SHP77 treated with DMSO at 0.1 percent for 48 hours (cell line): ENCODE measurements around the gene IL1RAPL1.
"Not testable (repeated sequence)": the region's sequence is repeated elsewhere in the genome, so short reads cannot be mapped to it uniquely, and the experiment has no call there.

Experiments
- DNase-seq: peaks from one replicate; lab custom pipeline; 2025; lab: John Stamatoyannopoulos, UW

The IL1RAPL1 gene

GRCh38 chrX:29275928-29276327, 688.7 kb downstream of the IL1RAPL1 start:
- no peak for DNase-seq

GRCh38 chrX:29281078-29281742, 694.0 kb downstream of the IL1RAPL1 start:
- DNase-seq, result no peak

GRCh38 chrX:29285664-29286063, 698.4 kb downstream of the IL1RAPL1 start:
- DNase-seq, result no peak

GRCh38 chrX:29295987-29296680, 708.9 kb downstream of the IL1RAPL1 start:
- DNase-seq, result no peak

GRCh38 chrX:29297171-29297800, 710.0 kb downstream of the IL1RAPL1 start:
- DNase-seq, result no peak

- no peak for DNase-seq
Observed at GRCh38 chrX:29299684-29300083, 712.4 kb downstream of the IL1RAPL1 start.

GRCh38 chrX:29308726-29309125, 721.5 kb downstream of the IL1RAPL1 start:
- no peak for DNase-seq

GRCh38 chrX:29315931-29316330, 728.7 kb downstream of the IL1RAPL1 start:
- no peak for DNase-seq

- DNase-seq, result no peak
Observed at GRCh38 chrX:29318012-29318411, 730.8 kb downstream of the IL1RAPL1 start.

- DNase-seq, result not testable (repeated sequence)
Observed at GRCh38 chrX:29332429-29332828, 745.2 kb downstream of the IL1RAPL1 start.

- DNase-seq, result not testable (repeated sequence)
Observed at GRCh38 chrX:29333091-29333490, 745.8 kb downstream of the IL1RAPL1 start.

GRCh38 chrX:29348288-29348687, 761.0 kb downstream of the IL1RAPL1 start:
- no peak for DNase-seq

GRCh38 chrX:29359276-29359675, 772.0 kb downstream of the IL1RAPL1 start:
- no peak for DNase-seq

GRCh38 chrX:29374765-29375164, 787.5 kb downstream of the IL1RAPL1 start:
- DNase-seq, result not testable (repeated sequence)

- DNase-seq, result no peak
Observed at GRCh38 chrX:29376584-29376983, 789.3 kb downstream of the IL1RAPL1 start.

- no peak for DNase-seq
Observed at GRCh38 chrX:29382811-29383210, 795.6 kb downstream of the IL1RAPL1 start.

- DNase-seq, result no peak
Observed at GRCh38 chrX:29388509-29388908, 801.3 kb downstream of the IL1RAPL1 start.

GRCh38 chrX:29397506-29397905, 810.3 kb downstream of the IL1RAPL1 start:
- no peak for DNase-seq

GRCh38 chrX:29407357-29407756, 820.1 kb downstream of the IL1RAPL1 start:
- no peak for DNase-seq

- no peak for DNase-seq
Observed at GRCh38 chrX:29419774-29420553, 832.7 kb downstream of the IL1RAPL1 start.

GRCh38 chrX:29422034-29422433, 834.8 kb downstream of the IL1RAPL1 start:
- no peak for DNase-seq

- no peak for DNase-seq
Observed at GRCh38 chrX:29431895-29432294, 844.6 kb downstream of the IL1RAPL1 start.
